IMR-90 (cell line): ENCODE results near the gene AKT3. TPM values are rescaled to one million over a fixed set of nuclear protein-coding genes. Genes with fewer than 3 reads are reported as not detected.

Source experiments
- ATAC-seq: fragments of 200-7000 bp; cut with Tn5 transposase; 2 replicates; pipeline ENCODE4 v1.9.1; 2020; ENCODE audit warnings: low read depth, mild to moderate bottlenecking, moderate library complexity
- BruUV-seq: library from RNA; stranded (reverse); fragments of 400-500 nt; replicated peaks from 2 replicates; lab custom pipeline; 2021; lab: Mats Ljungman, UMichigan
- CTCF ChIA-PET: fragments of 300-600 bp; formaldehyde crosslinking; extraction: SDS; loops from one replicate; lab custom pipeline; 2021; ENCODE audit warnings: antibody characterized with exemption; lab: Yijun Ruan, JAX
- POLR2A ChIA-PET: fragments of 300-600 bp; sonication (Branson Sonifier 250); formaldehyde crosslinking; loops from one replicate; lab custom pipeline; 2022; ENCODE audit warnings: antibody characterized with exemption; ENCODE audit not compliant: unreplicated experiment; lab: Charles Lee
- DNase-seq: peaks from one replicate; pipeline ENCODE4 v3.0.0; 2013
- H2AFZ ChIP-seq: replicated peaks from 2 replicates; pipeline ENCODE3; 2013; ENCODE audit warnings: low read length, mild to moderate bottlenecking; ENCODE audit not compliant: poor library complexity
- H2AK5ac ChIP-seq: 2 replicates; pipeline ENCODE4 v1.6.1; 2013; ENCODE audit warnings: low read depth, low read length, inconsistent platforms
- H2AK9ac ChIP-seq: replicated peaks from 2 replicates; pipeline ENCODE3; 2013; ENCODE audit warnings: mild to moderate bottlenecking, low read depth, low read length, moderate library complexity; ENCODE audit not compliant: poor library complexity
- H2BK120ac ChIP-seq: 2 replicates; pipeline ENCODE4 v1.6.1; 2013; ENCODE audit warnings: low read depth, low read length, inconsistent platforms
- H2BK15ac ChIP-seq: 3 replicates; pipeline ENCODE4 v1.6.1; 2013; ENCODE audit warnings: low read depth, low read length, inconsistent platforms
- H2BK20ac ChIP-seq: 2 replicates; pipeline ENCODE4 v1.6.1; 2013; ENCODE audit warnings: low read depth, mild to moderate bottlenecking, inconsistent platforms, low read length, moderate library complexity
- H2BK5ac ChIP-seq: 2 replicates; pipeline ENCODE4 v1.6.1; 2013; ENCODE audit warnings: mild to moderate bottlenecking, low read depth, low read length, inconsistent platforms; ENCODE audit not compliant: poor library complexity, severe bottlenecking
- H3K14ac ChIP-seq: replicated peaks from 2 replicates; pipeline ENCODE4 v1.6.1; 2013; ENCODE audit warnings: low read depth, low read length, inconsistent platforms
- H3K18ac ChIP-seq: 2 replicates; pipeline ENCODE4 v1.6.1; 2013; ENCODE audit warnings: low read depth, low read length, control low read depth
- H3K23ac ChIP-seq: 2 replicates; pipeline ENCODE4 v1.6.1; 2013; ENCODE audit warnings: low read depth, low read length, inconsistent platforms
- H3K27ac ChIP-seq: 2 replicates; pipeline ENCODE4 v1.5.1; 2013; ENCODE audit warnings: mild to moderate bottlenecking, control low read depth, low read length; ENCODE audit not compliant: insufficient read depth
- H3K27me3 ChIP-seq: 2 replicates; pipeline ENCODE4 v1.6.1; 2013; ENCODE audit warnings: low read length; ENCODE audit not compliant: control insufficient read depth, insufficient read depth
- H3K36me3 ChIP-seq: 2 replicates; pipeline ENCODE4 v1.6.1; 2013; ENCODE audit warnings: low read length, mixed read lengths; ENCODE audit not compliant: control insufficient read depth, insufficient read depth
- H3K4ac ChIP-seq: 2 replicates; pipeline ENCODE4 v1.6.1; 2013; ENCODE audit warnings: low read depth, low read length, inconsistent platforms
- H3K4me1 ChIP-seq: 2 replicates; pipeline ENCODE4 v1.6.1; 2013; ENCODE audit warnings: low read length, mixed read lengths; ENCODE audit not compliant: control insufficient read depth, insufficient read depth
- H3K4me2 ChIP-seq: 2 replicates; pipeline ENCODE4 v1.6.1; 2013; ENCODE audit warnings: low read depth, mild to moderate bottlenecking, control low read depth, low read length, moderate library complexity
- H3K4me3 ChIP-seq: 2 replicates; pipeline ENCODE4 v1.5.1; 2013; ENCODE audit warnings: low read depth, mild to moderate bottlenecking, control low read depth, low read length, moderate library complexity; ENCODE audit not compliant: insufficient read depth
- H3K56ac ChIP-seq: 2 replicates; pipeline ENCODE4 v1.6.1; 2013; ENCODE audit warnings: low read length, inconsistent platforms; ENCODE audit not compliant: insufficient read depth; ENCODE audit errors: extremely low read depth
- H3K79me1 ChIP-seq, 2 experiments: 2 replicates each; pipeline ENCODE4 v1.6.1; 2013; ENCODE audit warnings: low read length in 2 of 2, inconsistent platforms in 1 of 2, low read depth in 1 of 2
- H3K9ac ChIP-seq: 2 replicates; pipeline ENCODE4 v1.6.1; 2013; ENCODE audit warnings: low read depth, low read length, control low read depth
- H3K9me1 ChIP-seq: 2 replicates; pipeline ENCODE4 v1.6.1; 2013; ENCODE audit warnings: low read length, inconsistent platforms; ENCODE audit not compliant: insufficient read depth
- H3K9me3 ChIP-seq: 2 replicates; pipeline ENCODE4 v1.6.1; 2013; ENCODE audit warnings: low read length; ENCODE audit not compliant: control insufficient read depth, insufficient read depth
- H4K20me1 ChIP-seq: 2 replicates; pipeline ENCODE4 v1.6.1; 2013; ENCODE audit warnings: low read length, inconsistent platforms; ENCODE audit not compliant: insufficient read depth
- H4K5ac ChIP-seq: 2 replicates; pipeline ENCODE4 v1.6.1; 2013; ENCODE audit warnings: mild to moderate bottlenecking, low read depth, low read length, control low read depth
- H4K8ac ChIP-seq, 2 experiments: 2 replicates each; pipeline ENCODE4 v1.6.1; 2013; ENCODE audit warnings: low read depth in 2 of 2, low read length in 2 of 2, control low read depth in 1 of 2, inconsistent platforms in 1 of 2
- H4K91ac ChIP-seq: 2 replicates; pipeline ENCODE4 v1.6.1; 2013; ENCODE audit warnings: low read depth, low read length, inconsistent platforms; ENCODE audit not compliant: insufficient read depth
- BHLHE40 ChIP-seq: fragments of 150-350 bp; IDR thresholded peaks from 2 replicates; pipeline ENCODE4 v1.6.1; 2016; ENCODE audit warnings: mild to moderate bottlenecking, low read depth, low read length
- CEBPB ChIP-seq: IDR thresholded peaks from 2 replicates; pipeline ENCODE4 v1.6.1; 2012; ENCODE audit warnings: low read depth, low read length, improper control_type of control experiment
- CHD1 ChIP-seq: IDR thresholded peaks from 2 replicates; pipeline ENCODE4 v1.6.1; 2012; ENCODE audit warnings: low read depth, low read length, improper control_type of control experiment
- FOS ChIP-seq: fragments of 150-350 bp; IDR thresholded peaks from 2 replicates; pipeline ENCODE4 v1.6.1; 2016; ENCODE audit warnings: low read depth, low read length
- MAFK ChIP-seq: IDR thresholded peaks from 2 replicates; pipeline ENCODE4 v1.6.1; 2012; ENCODE audit warnings: low read depth, low read length, improper control_type of control experiment
- MAZ ChIP-seq: IDR thresholded peaks from 2 replicates; pipeline ENCODE4 v1.6.1; 2012; ENCODE audit warnings: low read depth, mild to moderate bottlenecking, low read length, improper control_type of control experiment, moderate library complexity, borderline replicate concordance
- MXI1 ChIP-seq: IDR thresholded peaks from 2 replicates; pipeline ENCODE4 v1.6.1; 2012; ENCODE audit warnings: low read depth, mild to moderate bottlenecking, low read length, moderate library complexity, borderline replicate concordance
- NFE2L2 ChIP-seq: fragments of 150-350 bp; IDR thresholded peaks from 2 replicates; pipeline ENCODE4 v1.6.1; 2016; ENCODE audit warnings: low read depth, mild to moderate bottlenecking, low read length
- POLR2A ChIP-seq: IDR thresholded peaks from 2 replicates; pipeline ENCODE4 v1.6.1; 2012; ENCODE audit warnings: mild to moderate bottlenecking, low read depth, low read length
- RAD21 ChIP-seq: IDR thresholded peaks from 2 replicates; pipeline ENCODE4 v1.6.1; 2012; ENCODE audit warnings: low read length, improper control_type of control experiment
- RCOR1 ChIP-seq: IDR thresholded peaks from 2 replicates; pipeline ENCODE4 v1.6.1; 2012; ENCODE audit warnings: mild to moderate bottlenecking, low read length, improper control_type of control experiment; ENCODE audit not compliant: insufficient replicate concordance
- RFX5 ChIP-seq: IDR thresholded peaks from 2 replicates; pipeline ENCODE4 v1.8.0; 2012; ENCODE audit warnings: low read depth, mild to moderate bottlenecking, low read length, moderate library complexity
- SMC3 ChIP-seq: fragments of 150-350 bp; IDR thresholded peaks from 2 replicates; pipeline ENCODE4 v1.6.1; 2016; ENCODE audit warnings: low read depth, mild to moderate bottlenecking, antibody characterized with exemption, low read length, moderate library complexity
- WGBS, 2 experiments: methylation state at CpG; one replicate each; pipeline versions ENCODE4 v1.1.5 to v1.1.7; 2013; ENCODE audit warnings: missing lambda C conversion rate in 2 of 2; ENCODE audit not compliant: insufficient read length in 1 of 2; ENCODE audit errors: extremely low coverage in 2 of 2; 5-methylcytosine and 5-hydroxymethylcytosine counted together
- dilution Hi-C: fragments of 300-500 bp; cut with HindIII; formaldehyde crosslinking; loops from one replicate; pipeline ENCODE4 v1.14.3; 2018; ENCODE audit warnings: low sequenced_read_pairs; ENCODE audit not compliant: unreplicated experiment
- in situ Hi-C: fragments of 300-500 bp; cut with MboI; formaldehyde crosslinking; loops from 3 replicates; pipeline ENCODE4 v1.14.3; 2019; ENCODE audit warnings: low sequenced_read_pairs, inconsistent platforms, mixed read lengths
- intact Hi-C: fragments of 100-400 bp; cut with micrococcal nuclease; formaldehyde crosslinking; loops from 2 replicates; pipeline ENCODE4 v1.10.0; 2022
- polyA plus RNA-seq, 3 experiments: library from polyadenylated mRNA; depleted of rRNA; stranded (reverse); fragments of >200 nt; gene quantifications; 2 replicates each; pipeline ENCODE4 v1.2.3, GENCODE V29; 2012; ENCODE audit warnings: low replicate concordance in 1 of 3
- total RNA-seq: library from RNA; depleted of rRNA; stranded (reverse); fragments of >200 nt; gene quantifications from 2 replicates; pipeline ENCODE4 v1.2.3, GENCODE V29; 2012
- TF ChIP-seq, protein P1 (sequence below): conservative IDR thresholded peaks from 2 replicates; pipeline ENCODE4 v1.5.1; 2012; ENCODE audit warnings: mild to moderate bottlenecking, low read depth, low read length, improper control_type of control experiment
- TF ChIP-seq, protein P2 (sequence below): fragments of 150-350 bp; IDR thresholded peaks from 2 replicates; pipeline ENCODE4 v1.6.1; 2017; ENCODE audit warnings: mild to moderate bottlenecking, antibody characterized with exemption, low read length, low read depth
- TF ChIP-seq, protein P3 (sequence below): fragments of 150-350 bp; IDR thresholded peaks from 2 replicates; pipeline ENCODE4 v1.6.1; 2016; ENCODE audit warnings: low read depth, mild to moderate bottlenecking, low read length, moderate library complexity, borderline replicate concordance

Gene AKT3
- total and polyA plus RNA-seq, 2 of the 4 experiments (the other 2 are of a cell fraction), result 15.2 to 19.4 TPM

DNA sequence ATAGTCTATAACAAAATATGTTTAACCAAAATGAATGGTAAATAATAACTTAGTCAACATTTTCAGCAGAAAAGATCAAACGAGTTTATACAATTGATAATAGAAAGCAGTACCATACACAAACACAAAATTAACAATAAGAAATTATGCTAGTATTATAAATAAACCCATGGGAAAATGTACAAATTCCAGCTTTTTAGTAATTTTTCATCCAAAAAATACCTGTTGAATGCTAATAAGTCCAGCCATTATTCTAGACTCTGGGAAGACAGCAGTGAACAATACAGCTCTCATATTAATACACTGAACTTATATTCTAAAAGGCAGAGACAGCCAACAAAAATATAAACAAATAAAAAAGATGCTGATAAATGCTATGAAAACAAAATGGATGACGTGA is 66.3 kb downstream of the AKT3 start:
- no peaks in the 10 kb centered on the region for H3K9me3 ChIP-seq
- H3K4me3 ChIP-seq, result no peak overlapping the region
- H3K79me1 ChIP-seq, result peaks cover 36 to 48% of the 10 kb centered on the region in 2 experiments
- H4K5ac ChIP-seq, result no peak overlapping the region
- ATAC-seq (no peak), DNase-seq (no peak)
- H2BK20ac ChIP-seq, result no peak overlapping the region
- H3K4me1 ChIP-seq, result peaks cover 4% of the 10 kb centered on the region
- H4K20me1 ChIP-seq, result peaks cover 3% of the 10 kb centered on the region; the same call in 1 of the 2 replicates
- WGBS, 2 experiments, result no CpG with 5 or more reads among the region's 2 CpGs
- H3K27me3 ChIP-seq, result no peaks in the 10 kb centered on the region
- dilution Hi-C loops (no loop called here), intact Hi-C loops (no loop called here), in situ Hi-C loops (no loop called here)
- no TSS peak for BruUV-seq
- H3K4ac ChIP-seq, result no peak overlapping the region
- no peak overlapping the region for H2BK5ac ChIP-seq
- no peak overlapping the region for H2BK15ac ChIP-seq
- no peak overlapping the region for H3K9ac ChIP-seq
- no peak overlapping the region for H3K27ac ChIP-seq
- ChIA-PET CTCF (no interaction called here), POLR2A (no interaction called here)
- TF ChIP-seq, protein P1, sequence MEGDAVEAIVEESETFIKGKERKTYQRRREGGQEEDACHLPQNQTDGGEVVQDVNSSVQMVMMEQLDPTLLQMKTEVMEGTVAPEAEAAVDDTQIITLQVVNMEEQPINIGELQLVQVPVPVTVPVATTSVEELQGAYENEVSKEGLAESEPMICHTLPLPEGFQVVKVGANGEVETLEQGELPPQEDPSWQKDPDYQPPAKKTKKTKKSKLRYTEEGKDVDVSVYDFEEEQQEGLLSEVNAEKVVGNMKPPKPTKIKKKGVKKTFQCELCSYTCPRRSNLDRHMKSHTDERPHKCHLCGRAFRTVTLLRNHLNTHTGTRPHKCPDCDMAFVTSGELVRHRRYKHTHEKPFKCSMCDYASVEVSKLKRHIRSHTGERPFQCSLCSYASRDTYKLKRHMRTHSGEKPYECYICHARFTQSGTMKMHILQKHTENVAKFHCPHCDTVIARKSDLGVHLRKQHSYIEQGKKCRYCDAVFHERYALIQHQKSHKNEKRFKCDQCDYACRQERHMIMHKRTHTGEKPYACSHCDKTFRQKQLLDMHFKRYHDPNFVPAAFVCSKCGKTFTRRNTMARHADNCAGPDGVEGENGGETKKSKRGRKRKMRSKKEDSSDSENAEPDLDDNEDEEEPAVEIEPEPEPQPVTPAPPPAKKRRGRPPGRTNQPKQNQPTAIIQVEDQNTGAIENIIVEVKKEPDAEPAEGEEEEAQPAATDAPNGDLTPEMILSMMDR, result no peak
- no peak for TF ChIP-seq FOS
- TF ChIP-seq MAZ, result no peak
- no peak for TF ChIP-seq NFE2L2
- TF ChIP-seq BHLHE40, result no peak
- TF ChIP-seq CEBPB, result no peak
- no peak for TF ChIP-seq RAD21
- TF ChIP-seq CHD1, result no peak
- TF ChIP-seq MAFK, result no peak
- no peak for TF ChIP-seq POLR2A
- TF ChIP-seq, protein P2, sequence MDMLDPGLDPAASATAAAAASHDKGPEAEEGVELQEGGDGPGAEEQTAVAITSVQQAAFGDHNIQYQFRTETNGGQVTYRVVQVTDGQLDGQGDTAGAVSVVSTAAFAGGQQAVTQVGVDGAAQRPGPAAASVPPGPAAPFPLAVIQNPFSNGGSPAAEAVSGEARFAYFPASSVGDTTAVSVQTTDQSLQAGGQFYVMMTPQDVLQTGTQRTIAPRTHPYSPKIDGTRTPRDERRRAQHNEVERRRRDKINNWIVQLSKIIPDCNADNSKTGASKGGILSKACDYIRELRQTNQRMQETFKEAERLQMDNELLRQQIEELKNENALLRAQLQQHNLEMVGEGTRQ, result no peak
- no peak for TF ChIP-seq MXI1
- TF ChIP-seq RCOR1, result no peak
- TF ChIP-seq, protein P3, sequence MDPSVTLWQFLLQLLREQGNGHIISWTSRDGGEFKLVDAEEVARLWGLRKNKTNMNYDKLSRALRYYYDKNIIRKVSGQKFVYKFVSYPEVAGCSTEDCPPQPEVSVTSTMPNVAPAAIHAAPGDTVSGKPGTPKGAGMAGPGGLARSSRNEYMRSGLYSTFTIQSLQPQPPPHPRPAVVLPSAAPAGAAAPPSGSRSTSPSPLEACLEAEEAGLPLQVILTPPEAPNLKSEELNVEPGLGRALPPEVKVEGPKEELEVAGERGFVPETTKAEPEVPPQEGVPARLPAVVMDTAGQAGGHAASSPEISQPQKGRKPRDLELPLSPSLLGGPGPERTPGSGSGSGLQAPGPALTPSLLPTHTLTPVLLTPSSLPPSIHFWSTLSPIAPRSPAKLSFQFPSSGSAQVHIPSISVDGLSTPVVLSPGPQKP, result no peak
- no peak for TF ChIP-seq SMC3
- no peak for TF ChIP-seq RFX5
- H2AK5ac ChIP-seq, result no peak overlapping the region
- no peak overlapping the region for H3K4me2 ChIP-seq
- H3K36me3 ChIP-seq, result no peaks in the 10 kb centered on the region
- H4K91ac ChIP-seq, result no peak overlapping the region
- H2AK9ac ChIP-seq, result no peak overlapping the region
- no peak overlapping the region for H3K18ac ChIP-seq
- no peaks in the 10 kb centered on the region; the same call in 1 of the 2 replicates for H3K9me1 ChIP-seq
- H2AFZ ChIP-seq, result no peak overlapping the region
- H3K56ac ChIP-seq, result no peak overlapping the region
- no peak overlapping the region for H3K23ac ChIP-seq
- H4K8ac ChIP-seq, result no peak overlapping the region
- H2BK120ac ChIP-seq, result no peak overlapping the region
- no peak overlapping the region for H3K14ac ChIP-seq
